ENCODE results near the gene B4GALT5. TPM values are rescaled to one million over a fixed set of nuclear protein-coding genes. Genes with fewer than 3 reads are reported as not detected.
A peak's percentile ranks its signal among the peaks of the same experiment; 100 is the strongest.

Gene B4GALT5
- total RNA-seq, 1 experiment from 2014 or later, result 62.4 TPM

GRCh38 chr20:49693435-49694171, 20.1 kb downstream of the B4GALT5 start (continued):
- TF ChIP-seq, protein P1, sequence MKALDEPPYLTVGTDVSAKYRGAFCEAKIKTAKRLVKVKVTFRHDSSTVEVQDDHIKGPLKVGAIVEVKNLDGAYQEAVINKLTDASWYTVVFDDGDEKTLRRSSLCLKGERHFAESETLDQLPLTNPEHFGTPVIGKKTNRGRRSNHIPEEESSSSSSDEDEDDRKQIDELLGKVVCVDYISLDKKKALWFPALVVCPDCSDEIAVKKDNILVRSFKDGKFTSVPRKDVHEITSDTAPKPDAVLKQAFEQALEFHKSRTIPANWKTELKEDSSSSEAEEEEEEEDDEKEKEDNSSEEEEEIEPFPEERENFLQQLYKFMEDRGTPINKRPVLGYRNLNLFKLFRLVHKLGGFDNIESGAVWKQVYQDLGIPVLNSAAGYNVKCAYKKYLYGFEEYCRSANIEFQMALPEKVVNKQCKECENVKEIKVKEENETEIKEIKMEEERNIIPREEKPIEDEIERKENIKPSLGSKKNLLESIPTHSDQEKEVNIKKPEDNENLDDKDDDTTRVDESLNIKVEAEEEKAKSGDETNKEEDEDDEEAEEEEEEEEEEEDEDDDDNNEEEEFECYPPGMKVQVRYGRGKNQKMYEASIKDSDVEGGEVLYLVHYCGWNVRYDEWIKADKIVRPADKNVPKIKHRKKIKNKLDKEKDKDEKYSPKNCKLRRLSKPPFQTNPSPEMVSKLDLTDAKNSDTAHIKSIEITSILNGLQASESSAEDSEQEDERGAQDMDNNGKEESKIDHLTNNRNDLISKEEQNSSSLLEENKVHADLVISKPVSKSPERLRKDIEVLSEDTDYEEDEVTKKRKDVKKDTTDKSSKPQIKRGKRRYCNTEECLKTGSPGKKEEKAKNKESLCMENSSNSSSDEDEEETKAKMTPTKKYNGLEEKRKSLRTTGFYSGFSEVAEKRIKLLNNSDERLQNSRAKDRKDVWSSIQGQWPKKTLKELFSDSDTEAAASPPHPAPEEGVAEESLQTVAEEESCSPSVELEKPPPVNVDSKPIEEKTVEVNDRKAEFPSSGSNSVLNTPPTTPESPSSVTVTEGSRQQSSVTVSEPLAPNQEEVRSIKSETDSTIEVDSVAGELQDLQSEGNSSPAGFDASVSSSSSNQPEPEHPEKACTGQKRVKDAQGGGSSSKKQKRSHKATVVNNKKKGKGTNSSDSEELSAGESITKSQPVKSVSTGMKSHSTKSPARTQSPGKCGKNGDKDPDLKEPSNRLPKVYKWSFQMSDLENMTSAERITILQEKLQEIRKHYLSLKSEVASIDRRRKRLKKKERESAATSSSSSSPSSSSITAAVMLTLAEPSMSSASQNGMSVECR (CRISPR knock-in tag; IDR thresholded peaks at IDR 0.05; ENCODE audit: borderline replicate concordance), result no peak
- TF ChIP-seq GRHL2 (CRISPR knock-in tag; IDR thresholded peaks at IDR 0.05; ENCODE audit: insufficient replicate concordance, severe bottlenecking) (no peak), ZNF281 (CRISPR knock-in tag; IDR thresholded peaks at IDR 0.05) (no peak)

DNA sequence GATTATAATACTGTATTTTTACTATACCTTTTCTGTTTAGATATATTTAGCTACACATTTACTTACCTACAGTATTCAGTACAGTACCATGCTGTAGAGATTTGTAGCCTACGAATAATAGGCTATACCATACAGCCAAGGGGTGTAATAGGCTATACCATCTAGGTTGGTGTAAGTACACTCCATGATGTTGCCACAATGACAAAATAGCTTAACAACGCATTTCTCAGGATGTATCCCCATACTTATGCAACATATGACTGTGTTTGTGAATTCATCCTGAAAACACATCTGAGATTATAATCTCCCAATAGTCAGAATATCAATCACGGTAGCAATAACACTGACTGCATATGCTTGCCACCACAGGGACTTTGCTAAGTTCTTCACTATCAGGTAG, 20.7 kb downstream of the B4GALT5 start:
- no peak overlapping the region for H3K4me3 Mint-ChIP-seq
- H3K9me3 Mint-ChIP-seq, result no peaks in the 10 kb centered on the region
- no peaks in the 10 kb centered on the region for H3K36me3 Mint-ChIP-seq
- TF ChIP-seq NR1H2 (CRISPR knock-in tag; IDR thresholded peaks at IDR 0.05) (no peak), ZSCAN18 (CRISPR knock-in tag; IDR thresholded peaks at IDR 0.05) (no peak), NR3C1 (CRISPR knock-in tag; conservative IDR thresholded peaks at IDR 0.05; ENCODE audit: low read depth) (no peak), TEAD1 (CRISPR knock-in tag; IDR thresholded peaks at IDR 0.05) (no peak), HMGA2 (CRISPR knock-in tag; IDR thresholded peaks at IDR 0.05) (no peak), JUN (CRISPR knock-in tag; IDR thresholded peaks at IDR 0.05) (no peak), STAT6 (CRISPR knock-in tag; conservative IDR thresholded peaks at IDR 0.05; ENCODE audit: low read depth) (no peak)
- TF ChIP-seq, protein P2, sequence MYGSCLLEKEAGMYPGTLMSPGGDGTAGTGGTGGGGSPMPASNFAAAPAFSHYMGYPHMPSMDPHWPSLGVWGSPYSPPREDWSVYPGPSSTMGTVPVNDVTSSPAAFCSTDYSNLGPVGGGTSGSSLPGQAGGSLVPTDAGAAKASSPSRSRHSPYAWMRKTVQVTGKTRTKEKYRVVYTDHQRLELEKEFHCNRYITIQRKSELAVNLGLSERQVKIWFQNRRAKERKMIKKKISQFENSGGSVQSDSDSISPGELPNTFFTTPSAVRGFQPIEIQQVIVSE (CRISPR knock-in tag; IDR thresholded peaks at IDR 0.05; ENCODE audit: borderline replicate concordance), result no peak
- H3K27ac Mint-ChIP-seq, result peak overlapping the region; percentile 95
- ATAC-seq, result no peak
- DNase-seq (ENCODE audit: low spot score), result no peak
- ChIA-PET POLR2A (interaction anchor here (0.9 to 2.1 kb wide), 2 partner anchors 12 to 20 kb away, joined by 4 to 8 read pairs; partner anchors contain the start of gene B4GALT5), CTCF (interaction anchor here (1.4 kb wide), 1 partner anchor 97 kb away, joined by 4 read pairs; no protein-coding TSS in a partner anchor)
- H3K27me3 Mint-ChIP-seq (ENCODE audit: low read depth), result no peaks in the 10 kb centered on the region
- peaks cover 91% of the 10 kb centered on the region for H3K4me1 Mint-ChIP-seq
